ENCODE data around the gene HIGD1C. TPM values are rescaled to one million over a fixed set of nuclear protein-coding genes. Genes with fewer than 3 reads are reported as not detected.

Gene HIGD1C
- total RNA-seq, 1 donor from 2014 or later, result not detected

DNA sequence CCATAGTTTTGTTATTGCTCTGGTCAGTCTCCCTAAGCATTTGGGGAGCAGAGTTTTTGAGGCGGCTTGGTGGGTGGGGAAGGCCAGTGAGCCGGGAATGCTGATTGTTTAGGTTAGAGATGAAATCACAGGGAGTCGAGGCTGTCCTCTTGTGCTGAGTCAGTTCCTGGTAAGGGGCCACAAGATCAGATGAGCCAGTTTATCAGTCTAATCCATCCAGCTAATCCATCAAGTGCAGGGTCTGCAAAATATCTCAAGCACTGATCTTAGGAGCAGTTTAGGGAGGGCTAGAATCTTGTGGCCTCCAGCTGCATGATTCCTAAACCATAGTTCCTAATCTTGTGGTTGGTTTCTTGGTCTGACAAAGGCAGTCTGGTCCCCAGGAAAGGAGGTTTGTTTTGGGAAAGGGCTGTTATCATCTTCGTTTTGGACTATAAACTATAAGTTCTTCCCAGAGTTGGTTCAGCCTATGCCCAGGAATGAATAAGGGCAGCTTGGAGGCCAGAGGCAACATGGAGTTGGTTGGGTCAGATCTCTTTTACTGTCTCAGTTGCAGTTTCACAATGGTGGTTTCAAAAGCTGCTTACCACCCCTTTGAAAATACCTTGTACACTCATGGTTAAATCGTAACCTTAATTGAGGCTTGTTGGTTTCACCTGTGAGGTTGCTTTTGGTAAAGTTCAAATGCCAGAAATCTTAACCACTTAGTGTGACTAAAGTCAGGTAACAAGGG lies 33.6 kb upstream of the HIGD1C start:
- intact Hi-C loops (cut with DNase I), result no loop called here
- Histone ChIP-seq H3K4me1 (peaks cover 22% of the 10 kb centered on the region), H3K9me3 (peaks cover 9% of the 10 kb centered on the region), H3K27ac (no peak overlapping the region), H3K27me3 (no peaks in the 10 kb centered on the region), H3K4me3 (no peak overlapping the region), H3K36me3 (no peaks in the 10 kb centered on the region)
- no peak for TF ChIP-seq CTCF (IDR thresholded peaks at IDR 0.05)
- ATAC-seq (no peak), DNase-seq (no peak)

GRCh38 chr12:50922820-50923219 lies 29.5 kb upstream of the HIGD1C start:
- no peak for DNase-seq
- Histone ChIP-seq H3K27me3 (no peaks in the 10 kb centered on the region), H3K4me1 (peaks cover 24% of the 10 kb centered on the region), H3K36me3 (no peaks in the 10 kb centered on the region), H3K27ac (peak overlapping the region; percentile 88), H3K9me3 (no peaks in the 10 kb centered on the region), H3K4me3 (peak overlapping the region; percentile 69)
- no peak for ATAC-seq
- intact Hi-C loops (cut with DNase I), result no loop called here
- no peak for TF ChIP-seq CTCF (IDR thresholded peaks at IDR 0.05)

DNA sequence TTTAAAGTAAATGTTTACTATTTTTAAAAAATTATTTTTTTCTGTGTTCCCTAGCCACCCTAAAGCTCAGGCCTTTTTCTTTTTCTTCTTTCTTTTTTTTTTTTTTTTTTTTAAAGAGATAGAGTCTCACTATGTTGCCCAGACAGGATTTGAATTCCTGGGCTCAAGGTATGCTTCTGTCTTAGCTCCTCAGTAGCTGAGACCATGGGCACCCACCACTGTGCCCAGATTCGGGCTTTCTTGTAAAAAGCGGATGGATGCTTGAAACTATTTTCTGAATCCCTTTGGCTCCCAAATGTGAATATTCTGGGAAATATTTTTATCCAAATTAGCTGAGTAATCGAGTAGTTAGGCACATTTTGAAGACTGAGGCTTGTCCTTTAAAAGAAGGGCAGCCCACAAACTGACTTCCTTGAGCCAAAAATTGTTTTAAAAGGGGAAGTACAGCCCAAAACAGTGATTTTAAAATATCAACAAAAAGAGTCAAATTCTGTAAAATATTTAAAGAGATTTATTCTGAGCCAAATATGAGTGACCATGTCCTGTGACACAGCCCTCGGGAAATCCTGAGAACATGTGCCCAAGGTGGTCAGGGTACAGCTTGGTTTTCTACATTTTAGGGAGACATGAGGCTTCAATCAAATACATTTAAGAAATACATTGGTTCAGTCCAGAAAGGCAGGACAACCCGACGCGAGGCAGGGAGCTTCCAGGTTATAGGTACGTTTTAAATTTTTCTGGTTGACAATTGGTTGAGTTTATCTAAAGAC lies 28.8 kb upstream of the HIGD1C start:
- Histone ChIP-seq H3K36me3 (no peaks in the 10 kb centered on the region), H3K27ac (peak overlapping the region; percentile 88), H3K4me1 (peaks cover 31% of the 10 kb centered on the region), H3K4me3 (peak overlapping the region; percentile 69), H3K27me3 (no peaks in the 10 kb centered on the region), H3K9me3 (no peaks in the 10 kb centered on the region)
- DNase-seq (no peak), ATAC-seq (no peak)
- intact Hi-C loops (cut with DNase I), result no loop called here
- TF ChIP-seq CTCF (IDR thresholded peaks at IDR 0.05), result no peak

DNA sequence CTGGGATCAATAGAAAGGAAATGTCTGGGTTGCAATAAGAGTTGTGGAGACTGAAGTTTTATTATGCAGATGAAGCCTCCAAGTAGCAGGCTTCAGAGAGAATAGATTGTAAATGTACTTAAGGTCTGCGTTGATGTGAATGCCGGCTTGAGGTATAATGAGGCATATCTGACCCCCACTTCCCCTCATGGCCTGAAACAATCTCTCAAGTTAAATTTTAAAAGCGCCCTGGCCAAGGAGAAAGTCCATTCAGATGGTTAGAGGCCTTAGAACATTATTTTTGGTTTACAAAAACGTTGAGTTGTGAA lies 28.3 kb upstream of the HIGD1C start:
- Histone ChIP-seq H3K36me3 (no peaks in the 10 kb centered on the region), H3K9me3 (no peaks in the 10 kb centered on the region), H3K27ac (peak overlapping the region; percentile 88), H3K4me3 (peak overlapping the region; percentile 69), H3K27me3 (no peaks in the 10 kb centered on the region), H3K4me1 (peaks cover 31% of the 10 kb centered on the region)
- TF ChIP-seq CTCF (IDR thresholded peaks at IDR 0.05), result no peak
- ATAC-seq (no peak), DNase-seq (no peak)
- intact Hi-C loops (cut with DNase I), result no loop called here

GRCh38 chr12:50924439-50925341 lies 27.7 kb upstream of the HIGD1C start:
- Histone ChIP-seq H3K9me3 (no peaks in the 10 kb centered on the region), H3K4me1 (peaks cover 31% of the 10 kb centered on the region), H3K36me3 (peaks cover 6% of the 10 kb centered on the region), H3K27me3 (no peaks in the 10 kb centered on the region), H3K27ac (peak overlapping the region; percentile 88), H3K4me3 (peak overlapping the region; percentile 69)
- intact Hi-C loops (cut with DNase I), result no loop called here
- peak; percentile 83 for DNase-seq
- TF ChIP-seq CTCF (IDR thresholded peaks at IDR 0.05), result no peak
- peak; percentile 95 for ATAC-seq
